IPS-18c (cell line): ENCODE measurements around the gene NRN1.

Source experiments
- H3K4me3 ChIP-seq: 2 replicates; pipeline ENCODE4 v1.7.0; 2013; ENCODE audit warnings: low read depth, mild to moderate bottlenecking, low read length, moderate library complexity; ENCODE audit not compliant: insufficient read depth
- H3K9me3 ChIP-seq: one replicate; pipeline ENCODE4 v1.6.1; 2013; ENCODE audit warnings: mild to moderate bottlenecking, low read length, moderate library complexity; ENCODE audit not compliant: control insufficient read depth, insufficient read depth

NRN1 gene

GRCh38 chr6:5958921-5959320 is 47.8 kb downstream of the NRN1 start:
- no peak overlapping the region for H3K4me3 ChIP-seq
- H3K9me3 ChIP-seq, result peaks cover 2% of the 10 kb centered on the region

- peaks cover 2% of the 10 kb centered on the region for H3K9me3 ChIP-seq
- no peak overlapping the region for H3K4me3 ChIP-seq
These were observed 49.8 kb downstream of the NRN1 start for GRCh38 chr6:5956939-5957338.

GRCh38 chr6:5950361-5950785 is 56.4 kb downstream of the NRN1 start:
- no peak overlapping the region for H3K4me3 ChIP-seq
- H3K9me3 ChIP-seq, result no peaks in the 10 kb centered on the region
